Activated CD4-positive, alpha-beta T cell treated with anti-CD3 and anti-CD28 coated beads, Interleukin-2, amount 10 ng/mL, durations not matched to agents 7 days and 5 days (primary cell): Measurements from ENCODE around the gene MRTFA. TPM values are rescaled to one million over a fixed set of nuclear protein-coding genes. Genes with fewer than 3 reads are reported as not detected.

Experiments used
- CTCF ChIA-PET: fragments of 350-600 bp; sonication (Branson Sonifier 250); formaldehyde crosslinking; loops from one replicate; lab custom pipeline; 2021; ENCODE audit warnings: antibody characterized with exemption; lab: Charles Lee
- POLR2A ChIA-PET: fragments of 350-600 bp; sonication (Branson Sonifier 250); formaldehyde crosslinking; loops from one replicate; lab custom pipeline; 2021; ENCODE audit warnings: antibody characterized with exemption; lab: Charles Lee
- DNase-seq: peaks from one replicate; pipeline ENCODE4 v3.0.0-alpha.2; 2020
- H3K27ac Mint-ChIP-seq: one replicate; pipeline ENCODE4 v1.8.0; 2021; ENCODE audit warnings: mild to moderate bottlenecking, moderate library complexity, mixed read lengths
- H3K27me3 Mint-ChIP-seq: one replicate; pipeline ENCODE4 v1.8.0; 2021; ENCODE audit warnings: mixed read lengths
- H3K36me3 Mint-ChIP-seq: one replicate; pipeline ENCODE4 v1.8.0; 2021; ENCODE audit warnings: low read depth, mixed read lengths
- H3K4me1 Mint-ChIP-seq: one replicate; pipeline ENCODE4 v1.8.0; 2021; ENCODE audit warnings: mixed read lengths
- H3K4me3 Mint-ChIP-seq: one replicate; pipeline ENCODE4 v1.8.0; 2021; ENCODE audit warnings: mild to moderate bottlenecking, moderate library complexity, mixed read lengths
- H3K9me3 Mint-ChIP-seq: one replicate; pipeline ENCODE4 v1.8.0; 2021; ENCODE audit warnings: mixed read lengths
- total RNA-seq, 2 experiments: library from RNA; stranded (reverse); gene quantifications; one replicate each; pipeline ENCODE4 v1.2.3, GENCODE V29; 2021

The MRTFA gene
- total RNA-seq, 2 experiments from 2014 or later = 61.9 to 71.1 TPM

- peaks cover 2% of the 10 kb centered on the region for H3K4me1 Mint-ChIP-seq
- CTCF ChIA-PET = interaction anchor here (0.6 to 0.8 kb wide), 2 partner anchors 12 to 15 kb away, joined by 3 to 4 read pairs; no protein-coding TSS in a partner anchor
- no peak for DNase-seq
- no peak overlapping the region for H3K27ac Mint-ChIP-seq
- POLR2A ChIA-PET = interaction anchor here (0.7 kb wide), 1 partner anchor 10 kb away, joined by 8 read pairs; no protein-coding TSS in a partner anchor
- H3K9me3 Mint-ChIP-seq = no peaks in the 10 kb centered on the region
- no peaks in the 10 kb centered on the region for H3K27me3 Mint-ChIP-seq
- H3K4me3 Mint-ChIP-seq = no peak overlapping the region
- peaks cover 84% of the 10 kb centered on the region for H3K36me3 Mint-ChIP-seq
Observed at GRCh38 chr22:40363059-40363458, 273.5 kb downstream of the MRTFA start.

GRCh38 chr22:40361100-40361499 lies 275.4 kb downstream of the MRTFA start:
- no peak overlapping the region for H3K4me3 Mint-ChIP-seq
- CTCF ChIA-PET = interaction anchor here (1.3 kb wide), 1 partner anchor 324 kb away, joined by 4 read pairs; no protein-coding TSS in a partner anchor
- peaks cover 76% of the 10 kb centered on the region for H3K36me3 Mint-ChIP-seq
- H3K27me3 Mint-ChIP-seq = no peaks in the 10 kb centered on the region
- H3K9me3 Mint-ChIP-seq = no peaks in the 10 kb centered on the region
- no peak for DNase-seq
- peaks cover 4% of the 10 kb centered on the region for H3K4me1 Mint-ChIP-seq
- POLR2A ChIA-PET = no interaction called here
- H3K27ac Mint-ChIP-seq = no peak overlapping the region

Other genes starting within 250 kb of the MRTFA start
- not detected for gene MCHR1, start 42.8 kb upstream of the MRTFA start, total RNA-seq
- gene SLC25A17, start 182.6 kb upstream of the MRTFA start, total RNA-seq = 10 to 100 TPM; 17.5 to 17.6 TPM
- 100 to 1,000 TPM; 147 to 180 TPM for gene ST13, start 219.9 kb upstream of the MRTFA start, total RNA-seq
- 10 to 100 TPM; 11.9 to 17.8 TPM for gene XPNPEP3, start 220.4 kb upstream of the MRTFA start, total RNA-seq
- gene DNAJB7, start 225.4 kb upstream of the MRTFA start, total RNA-seq = not detected